ENCODE measurements around the gene AHNAK2. TPM values are rescaled to one million over a fixed set of nuclear protein-coding genes. Genes with fewer than 3 reads are reported as not detected.

The AHNAK2 gene
- total RNA-seq, 6 experiments from 2014 or later, result 50.2 to 76.2 (median 73.7) TPM

DNA sequence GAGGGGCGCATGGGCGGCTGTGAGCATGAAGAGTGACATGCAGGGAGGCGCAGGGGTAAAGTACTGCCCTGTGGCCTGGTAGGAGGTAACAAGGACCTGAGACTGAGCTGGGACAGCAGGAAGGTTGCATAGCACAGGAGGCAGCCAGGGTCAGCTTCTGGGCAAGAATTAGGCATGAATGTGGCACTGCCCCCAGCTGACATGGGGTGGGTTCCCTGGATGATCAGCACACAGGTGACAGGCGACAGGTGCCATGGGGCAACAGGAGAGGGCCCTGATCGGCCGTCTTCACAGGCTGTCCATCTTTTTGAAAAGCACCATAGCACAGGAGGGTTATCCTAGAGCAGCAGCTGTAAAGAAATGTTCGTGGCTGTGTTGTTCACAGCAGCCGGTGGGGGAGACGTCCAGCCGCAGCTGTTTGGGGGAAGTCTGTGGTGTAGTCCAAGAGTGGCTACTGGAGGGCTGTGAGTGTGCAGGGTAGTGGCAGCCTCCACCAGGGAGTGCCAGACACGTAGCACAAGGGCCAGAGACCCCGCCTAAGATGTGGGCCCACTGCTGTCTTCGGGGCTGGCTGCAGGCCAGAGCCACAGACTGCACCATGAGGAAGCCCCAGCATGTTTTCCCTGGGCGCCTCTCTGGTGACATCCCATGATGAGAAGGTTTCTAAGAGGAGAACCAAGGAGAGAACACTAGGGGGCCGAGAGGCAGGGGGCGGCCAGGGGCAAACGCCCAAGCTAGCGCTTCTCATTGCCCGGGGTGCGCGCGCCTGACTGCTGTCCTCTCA lies 15.8 kb upstream of the AHNAK2 start:
- H3K36me3 Mint-ChIP-seq (ENCODE audit: low read depth), result peaks cover 24% of the 10 kb centered on the region
- H3K4me1 Mint-ChIP-seq (ENCODE audit: low read depth), result no peaks in the 10 kb centered on the region
- no peaks in the 10 kb centered on the region for H3K9me3 Mint-ChIP-seq
- no peak overlapping the region for H3K4me3 Mint-ChIP-seq
- TF ChIP-seq, protein P1, sequence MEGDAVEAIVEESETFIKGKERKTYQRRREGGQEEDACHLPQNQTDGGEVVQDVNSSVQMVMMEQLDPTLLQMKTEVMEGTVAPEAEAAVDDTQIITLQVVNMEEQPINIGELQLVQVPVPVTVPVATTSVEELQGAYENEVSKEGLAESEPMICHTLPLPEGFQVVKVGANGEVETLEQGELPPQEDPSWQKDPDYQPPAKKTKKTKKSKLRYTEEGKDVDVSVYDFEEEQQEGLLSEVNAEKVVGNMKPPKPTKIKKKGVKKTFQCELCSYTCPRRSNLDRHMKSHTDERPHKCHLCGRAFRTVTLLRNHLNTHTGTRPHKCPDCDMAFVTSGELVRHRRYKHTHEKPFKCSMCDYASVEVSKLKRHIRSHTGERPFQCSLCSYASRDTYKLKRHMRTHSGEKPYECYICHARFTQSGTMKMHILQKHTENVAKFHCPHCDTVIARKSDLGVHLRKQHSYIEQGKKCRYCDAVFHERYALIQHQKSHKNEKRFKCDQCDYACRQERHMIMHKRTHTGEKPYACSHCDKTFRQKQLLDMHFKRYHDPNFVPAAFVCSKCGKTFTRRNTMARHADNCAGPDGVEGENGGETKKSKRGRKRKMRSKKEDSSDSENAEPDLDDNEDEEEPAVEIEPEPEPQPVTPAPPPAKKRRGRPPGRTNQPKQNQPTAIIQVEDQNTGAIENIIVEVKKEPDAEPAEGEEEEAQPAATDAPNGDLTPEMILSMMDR (IDR thresholded peaks at IDR 0.05), result peak; percentile 10; the same call in 1 of the 2 replicates
- peaks cover 8% of the 10 kb centered on the region for H3K27me3 Mint-ChIP-seq (ENCODE audit: insufficient read depth)
- DNase-seq, result no peak
- no peak overlapping the region for H3K27ac Mint-ChIP-seq

DNA sequence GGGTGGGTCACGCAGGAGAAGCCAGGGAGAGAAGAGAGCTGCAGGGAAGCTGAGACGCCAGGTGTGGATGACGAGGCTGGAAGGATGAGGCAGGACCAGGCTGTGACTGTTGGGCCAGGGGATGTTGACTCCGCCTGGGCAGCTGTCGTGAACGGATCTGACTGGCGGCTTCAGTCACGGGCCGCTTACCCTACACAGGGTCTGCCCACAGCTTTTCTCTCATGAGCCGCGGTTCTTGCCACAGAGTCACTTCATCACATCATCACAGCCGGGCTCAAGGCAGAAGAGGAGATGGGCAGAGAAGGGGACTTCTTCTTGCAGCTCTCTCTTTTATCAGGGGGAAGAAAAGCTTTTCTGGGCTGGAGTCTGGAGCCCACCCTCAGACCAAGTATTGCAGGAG lies 15.1 kb upstream of the AHNAK2 start:
- no peaks in the 10 kb centered on the region for H3K9me3 Mint-ChIP-seq
- H3K27ac Mint-ChIP-seq, result no peak overlapping the region
- H3K36me3 Mint-ChIP-seq (ENCODE audit: low read depth), result peaks cover 22% of the 10 kb centered on the region

DNA sequence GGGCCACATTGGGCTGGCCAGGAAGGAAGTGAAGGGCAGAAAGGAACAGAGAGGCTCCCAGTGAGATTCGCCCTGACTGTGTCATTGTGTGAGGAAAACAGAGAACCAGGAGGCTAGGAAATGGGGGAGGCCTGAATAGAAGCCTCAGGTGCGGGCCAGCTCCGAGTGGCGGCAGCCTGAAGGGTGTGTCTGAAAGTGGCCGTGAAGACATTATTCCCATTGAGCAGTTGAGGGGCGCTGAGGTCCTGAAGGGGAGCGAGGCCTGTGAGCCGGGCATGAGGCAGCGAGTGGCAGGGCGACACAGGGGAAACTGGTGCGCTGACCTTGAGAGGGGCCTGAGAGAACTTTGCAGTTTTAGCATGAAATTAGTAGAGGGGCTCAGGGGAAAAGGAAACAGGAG lies 14.3 kb upstream of the AHNAK2 start:
- peaks cover 22% of the 10 kb centered on the region for H3K36me3 Mint-ChIP-seq (ENCODE audit: low read depth)
- H3K4me1 Mint-ChIP-seq (ENCODE audit: low read depth), result peaks cover under 1% of the 10 kb centered on the region
- no peaks in the 10 kb centered on the region for H3K9me3 Mint-ChIP-seq
- no peak overlapping the region for H3K4me3 Mint-ChIP-seq
- no peak for DNase-seq
- TF ChIP-seq, protein P1 (IDR thresholded peaks at IDR 0.05), result no peak
- no peak overlapping the region for H3K27ac Mint-ChIP-seq
- H3K27me3 Mint-ChIP-seq (ENCODE audit: insufficient read depth), result peaks cover 8% of the 10 kb centered on the region

More for the DNA sequence above, 15.1 kb upstream of the AHNAK2 start:
- TF ChIP-seq, protein P1 (IDR thresholded peaks at IDR 0.05), result no peak
- Mint-ChIP-seq H3K4me1 (ENCODE audit: low read depth) (no peaks in the 10 kb centered on the region), H3K27me3 (ENCODE audit: insufficient read depth) (peaks cover 8% of the 10 kb centered on the region), H3K4me3 (no peak overlapping the region)
- DNase-seq, result no peak

DNA sequence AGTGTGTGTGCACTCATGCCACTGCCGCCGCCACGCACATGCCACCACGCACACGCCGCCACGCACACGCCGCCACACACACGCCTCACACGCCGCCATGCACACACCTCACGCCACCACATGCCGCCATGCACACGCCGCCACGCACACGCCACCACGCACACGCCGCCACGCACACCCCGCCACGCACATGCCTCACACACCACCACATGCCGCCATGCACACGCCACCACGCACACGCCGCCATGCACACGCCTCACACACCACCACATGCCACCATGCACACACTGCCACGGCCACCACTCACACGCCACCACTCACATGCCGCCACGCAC lies 13.7 kb upstream of the AHNAK2 start:
- Mint-ChIP-seq H3K27me3 (ENCODE audit: insufficient read depth) (peaks cover 8% of the 10 kb centered on the region), H3K9me3 (no peaks in the 10 kb centered on the region), H3K27ac (no peak overlapping the region), H3K4me1 (ENCODE audit: low read depth) (peaks cover 7% of the 10 kb centered on the region), H3K36me3 (ENCODE audit: low read depth) (peaks cover 17% of the 10 kb centered on the region), H3K4me3 (no peak overlapping the region)
- TF ChIP-seq, protein P1 (IDR thresholded peaks at IDR 0.05), result no peak
- no peak for DNase-seq

DNA sequence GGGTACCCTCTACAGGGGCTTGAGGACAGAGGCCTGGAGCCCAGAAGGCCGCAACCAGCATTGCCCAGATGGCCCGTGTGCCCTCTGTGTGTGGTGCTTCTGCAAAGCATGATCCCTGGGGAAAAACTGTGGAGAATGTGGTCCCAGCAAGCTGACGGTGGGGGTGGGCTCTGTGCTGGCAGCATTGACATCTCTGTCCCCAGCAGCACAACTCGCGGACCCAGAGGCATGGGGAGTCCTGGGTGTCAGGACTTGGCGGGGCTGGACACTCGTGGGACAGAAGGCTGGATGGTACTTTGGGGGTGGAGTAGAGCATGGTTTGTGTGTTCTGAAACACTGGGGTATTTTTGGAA lies 11.8 kb upstream of the AHNAK2 start:
- Mint-ChIP-seq H3K27me3 (ENCODE audit: insufficient read depth) (peaks cover 6% of the 10 kb centered on the region; the same call in 1 of the 2 replicates), H3K4me3 (no peak overlapping the region), H3K4me1 (ENCODE audit: low read depth) (peaks cover 12% of the 10 kb centered on the region), H3K9me3 (no peaks in the 10 kb centered on the region), H3K27ac (no peak overlapping the region), H3K36me3 (ENCODE audit: low read depth) (peaks cover 16% of the 10 kb centered on the region)
- TF ChIP-seq, protein P1 (IDR thresholded peaks at IDR 0.05), result no peak
- no peak for DNase-seq

All from HFFc6 (cell line).